GM12892 (cell line): ENCODE measurements around the gene INPP5A.

Experiments used
- POLR2A ChIP-seq: IDR thresholded peaks from 2 replicates; pipeline ENCODE4 v1.6.1; 2011; ENCODE audit warnings: low read depth, low read length, control low read depth
- POLR2AphosphoS5 ChIP-seq: IDR thresholded peaks from 2 replicates; pipeline ENCODE4 v1.6.1; 2011; ENCODE audit warnings: low read depth, low read length, control low read depth

GRCh38 chr10:132512052-132512442, 25.5 kb upstream of the INPP5A start:
- TF ChIP-seq POLR2A = no peak
- TF ChIP-seq POLR2AphosphoS5 = no peak
